HEK293T (cell line): ENCODE results near the gene SIRT7.

ENCODE experiments used
- CTCF ChIA-PET: fragments of 350-600 bp; formaldehyde crosslinking; extraction: SDS; loops from one replicate; lab custom pipeline; 2021; ENCODE audit warnings: antibody characterized with exemption, inconsistent platforms; lab: Yijun Ruan, JAX
- POLR2A ChIA-PET: fragments of 350-600 bp; formaldehyde crosslinking; extraction: SDS; loops from one replicate; lab custom pipeline; 2020; ENCODE audit warnings: antibody characterized with exemption, inconsistent platforms; lab: Yijun Ruan, JAX
- DNase-seq: peaks from one replicate; pipeline ENCODE4 v3.0.0; 2012; ENCODE audit warnings: mixed read lengths; ENCODE audit errors: extremely low spot score
- ARNT ChIP-seq: fragments of 450-650 bp; IDR thresholded peaks from 2 replicates; pipeline ENCODE4 v1.6.1; 2017; ENCODE audit warnings: mild to moderate bottlenecking
- BHLHE40 ChIP-seq: fragments of 450-650 bp; IDR thresholded peaks from 2 replicates; pipeline ENCODE4 v1.6.1; 2016; ENCODE audit warnings: mild to moderate bottlenecking, moderate library complexity, borderline replicate concordance
- CTBP1 ChIP-seq: fragments of 450-650 bp; IDR thresholded peaks from 2 replicates; pipeline ENCODE4 v1.6.1; 2016; ENCODE audit warnings: borderline replicate concordance
- ELF4 ChIP-seq: fragments of 450-650 bp; IDR thresholded peaks from 2 replicates; pipeline ENCODE4 v1.6.1; 2017; ENCODE audit warnings: antibody characterized with exemption
- FOXA1 ChIP-seq: fragments of 450-650 bp; IDR thresholded peaks from 2 replicates; pipeline ENCODE4 v1.6.1; 2016; ENCODE audit warnings: mild to moderate bottlenecking
- FOXK2 ChIP-seq: fragments of 450-650 bp; IDR thresholded peaks from 2 replicates; pipeline ENCODE4 v1.6.1; 2016; ENCODE audit warnings: mild to moderate bottlenecking
- FOXM1 ChIP-seq: fragments of 450-650 bp; IDR thresholded peaks from 2 replicates; pipeline ENCODE4 v1.6.1; 2017; ENCODE audit warnings: mild to moderate bottlenecking, borderline replicate concordance
- HDGF ChIP-seq: fragments of 450-650 bp; IDR thresholded peaks from 2 replicates; pipeline ENCODE4 v1.6.1; 2017; ENCODE audit warnings: antibody characterized with exemption, borderline replicate concordance
- L3MBTL2 ChIP-seq: fragments of 450-650 bp; conservative IDR thresholded peaks from 2 replicates; pipeline ENCODE4 v1.6.1; 2016; ENCODE audit warnings: mild to moderate bottlenecking
- LEF1 ChIP-seq: fragments of 450-650 bp; IDR thresholded peaks from 2 replicates; pipeline ENCODE4 v1.6.1; 2017; ENCODE audit warnings: mild to moderate bottlenecking, borderline replicate concordance
- NFRKB ChIP-seq: fragments of 450-650 bp; IDR thresholded peaks from 2 replicates; pipeline ENCODE4 v1.6.1; 2016; ENCODE audit warnings: mild to moderate bottlenecking, moderate library complexity
- PKNOX1 ChIP-seq: fragments of 450-650 bp; IDR thresholded peaks from 2 replicates; pipeline ENCODE4 v1.6.1; 2016
- SP1 ChIP-seq: fragments of 450-650 bp; IDR thresholded peaks from 2 replicates; pipeline ENCODE4 v1.6.1; 2017
- SUZ12 ChIP-seq: fragments of 450-650 bp; IDR thresholded peaks from 2 replicates; pipeline ENCODE4 v1.6.1; 2016; ENCODE audit warnings: mild to moderate bottlenecking
- TARDBP ChIP-seq: fragments of 450-650 bp; IDR thresholded peaks from 2 replicates; pipeline ENCODE4 v1.6.1; 2016
- ZNF384 ChIP-seq: fragments of 450-650 bp; IDR thresholded peaks from 2 replicates; pipeline ENCODE4 v1.6.1; 2016

SIRT7 gene

GRCh38 chr17:81890447-81891302 is 27.3 kb downstream of the SIRT7 start:
- POLR2A ChIA-PET = interaction anchor here (1.8 to 3.7 kb wide), 2 partner anchors 18 to 21 kb away, joined by 10 to 21 read pairs; partner anchors contain the start of gene ARHGDIA

GRCh38 chr17:81889602-81890001 is 28.4 kb downstream of the SIRT7 start:
- no peak for DNase-seq
- no peak for TF ChIP-seq LEF1
- ChIA-PET CTCF (no interaction called here), POLR2A (no interaction called here)

More at GRCh38 chr17:81890447-81891302, 27.3 kb downstream of the SIRT7 start:
- CTCF ChIA-PET = no interaction called here
- peak; percentile 38 for DNase-seq
- TF ChIP-seq L3MBTL2 (no peak), HDGF (no peak), SP1 (no peak), NFRKB (no peak), ARNT (no peak), PKNOX1 (no peak), FOXM1 (no peak), ELF4 (no peak), FOXA1 (no peak), ZNF384 (no peak), BHLHE40 (no peak), LEF1 (no peak), SUZ12 (no peak), CTBP1 (no peak), FOXK2 (no peak), TARDBP (no peak)

DNA sequence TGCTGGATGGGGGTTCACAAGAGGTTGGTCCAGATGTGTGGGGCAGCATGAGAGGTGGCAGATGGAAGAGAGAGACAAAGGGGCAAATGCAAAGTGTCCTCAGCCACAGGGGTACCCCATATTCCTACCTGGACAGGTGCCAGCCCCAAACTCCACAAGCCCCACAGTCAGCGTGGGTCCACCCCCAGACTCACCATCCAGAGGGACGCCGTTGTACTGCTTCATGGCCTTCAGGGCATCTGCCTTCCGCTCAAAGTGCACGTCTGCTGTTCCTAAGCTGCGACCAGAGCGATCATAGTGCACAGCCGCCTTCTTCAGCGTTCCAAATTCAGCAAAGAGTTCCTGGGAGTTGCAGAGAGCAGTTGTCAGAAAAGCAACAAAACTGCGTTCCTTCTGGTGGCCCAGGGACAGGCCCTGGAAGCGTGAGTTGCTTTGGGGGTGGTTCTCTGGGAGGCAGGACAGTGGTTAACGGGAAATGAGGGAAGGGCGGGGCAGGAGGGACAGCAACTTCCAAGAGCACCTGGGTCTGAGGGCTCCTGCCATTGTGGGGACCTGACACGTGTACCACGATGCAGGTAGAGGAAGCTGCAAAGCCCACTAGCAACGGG is 28.9 kb downstream of the SIRT7 start:
- TF ChIP-seq ELF4 = no peak
- TF ChIP-seq SUZ12 = no peak
- TF ChIP-seq ARNT = no peak
- TF ChIP-seq SP1 = no peak
- CTCF ChIA-PET = no interaction called here
- POLR2A ChIA-PET = no interaction called here
- DNase-seq = no peak

DNA sequence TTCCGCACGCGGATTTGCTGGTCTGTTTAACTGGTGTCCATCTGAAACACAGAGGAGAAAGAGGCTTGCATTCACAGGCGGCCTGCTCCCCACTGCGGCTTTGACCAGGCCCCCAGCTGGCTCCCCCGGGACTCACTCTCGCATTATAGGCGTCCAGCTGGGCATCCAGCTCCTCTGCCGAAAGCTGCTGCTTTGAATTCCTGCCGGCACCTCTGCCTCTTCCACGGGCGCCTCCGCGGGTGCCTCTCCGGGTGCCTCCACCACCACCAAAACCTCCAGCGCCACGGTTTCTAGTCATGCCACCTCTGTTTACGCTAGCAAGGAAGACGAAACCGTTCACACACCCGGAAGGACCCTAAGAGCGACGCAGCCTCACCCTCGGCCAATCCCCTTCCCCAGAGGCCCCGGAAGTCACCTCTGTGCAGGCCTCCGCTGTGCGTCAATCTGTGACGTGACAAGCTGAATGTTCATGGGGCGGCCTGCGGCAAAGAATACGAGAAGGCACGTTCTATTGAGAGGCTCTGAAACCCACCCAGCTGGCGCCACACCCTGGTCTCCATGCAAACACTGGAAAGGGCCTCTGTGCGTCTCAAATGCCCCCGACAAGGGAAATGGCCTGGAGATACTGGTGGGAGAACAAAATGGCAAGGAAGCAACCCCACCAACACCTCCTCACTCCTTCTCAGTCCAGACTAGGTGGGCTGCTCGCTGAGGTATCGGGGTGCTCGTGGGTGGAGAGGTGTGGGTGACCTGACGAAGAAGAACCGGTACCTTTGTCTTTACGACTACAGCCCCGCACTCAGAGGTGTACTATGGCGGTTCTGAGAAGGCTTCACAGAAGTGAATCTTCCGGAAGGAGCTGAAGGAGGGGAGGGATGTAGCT is 29.6 kb downstream of the SIRT7 start:
- POLR2A ChIA-PET = interaction anchor here (0.8 kb wide), 1 partner anchor 21 kb away, joined by 3 read pairs; no protein-coding TSS in a partner anchor
- CTCF ChIA-PET = no interaction called here
- TF ChIP-seq ARNT (no peak), BHLHE40 (no peak), ELF4 (no peak), FOXA1 (no peak), FOXK2 (no peak), SUZ12 (no peak), ZNF384 (no peak), CTBP1 (no peak), NFRKB (no peak)
- DNase-seq = no peak

- ChIA-PET POLR2A (interaction anchor here (2.4 to 3.8 kb wide), 2 partner anchors 13 to 16 kb away, joined by 10 to 30 read pairs; partner anchors contain the start of gene ARHGDIA), CTCF (no interaction called here)
- TF ChIP-seq NFRKB (no peak), SUZ12 (no peak)
- no peak for DNase-seq
These were observed 32.0 kb downstream of the SIRT7 start for GRCh38 chr17:81885869-81886548.

GRCh38 chr17:81885454-81885853 is 32.5 kb downstream of the SIRT7 start:
- TF ChIP-seq SUZ12 (no peak), L3MBTL2 (no peak), NFRKB (no peak), BHLHE40 (no peak), ARNT (no peak), HDGF (no peak), ZNF384 (no peak), ELF4 (no peak), LEF1 (no peak), CTBP1 (no peak), FOXK2 (no peak), FOXA1 (no peak)
- ChIA-PET CTCF (interaction anchor here (0.7 kb wide), 1 partner anchor 20 kb away, joined by 3 read pairs; no protein-coding TSS in a partner anchor), POLR2A (interaction anchor here (2.4 to 3.8 kb wide), 2 partner anchors 12 to 15 kb away, joined by 10 to 30 read pairs; partner anchors contain the start of gene ARHGDIA)
- DNase-seq = no peak
